Omental fat pad (tissue), 4 donors: ENCODE data around the gene FLRT2. TPM values are rescaled to one million over a fixed set of nuclear protein-coding genes. Genes with fewer than 3 reads are reported as not detected.

Source experiments
- ATAC-seq: fragments of 150-250 bp; one replicate; pipeline ENCODE4 v1.9.1; 2016; ENCODE audit warnings: mild to moderate bottlenecking, moderate library complexity; ENCODE audit not compliant: low FRiP score
- DNase-seq: peaks from one replicate; pipeline ENCODE4 v3.0.0-alpha.2; 2019; ENCODE audit warnings: low spot score
- total RNA-seq, 4 donors: library from RNA; depleted of rRNA; stranded (reverse); fragments of >200 nt; gene quantifications; one replicate each; pipeline ENCODE4 v1.1.0, GENCODE V29; 2016
- TF ChIP-seq, protein P1 (sequence below), 3 donors: fragments of 450-650 bp; IDR thresholded peaks; one replicate each; pipeline ENCODE4 v1.5.1; 2016 to 2017; ENCODE audit warnings: antibody characterized with exemption in 3 of 3, mild to moderate bottlenecking in 3 of 3, moderate library complexity in 2 of 3

Gene FLRT2
- total RNA-seq, 4 donors from 2014 or later, result 15.9 to 71.4 (median 23.8) TPM

DNA sequence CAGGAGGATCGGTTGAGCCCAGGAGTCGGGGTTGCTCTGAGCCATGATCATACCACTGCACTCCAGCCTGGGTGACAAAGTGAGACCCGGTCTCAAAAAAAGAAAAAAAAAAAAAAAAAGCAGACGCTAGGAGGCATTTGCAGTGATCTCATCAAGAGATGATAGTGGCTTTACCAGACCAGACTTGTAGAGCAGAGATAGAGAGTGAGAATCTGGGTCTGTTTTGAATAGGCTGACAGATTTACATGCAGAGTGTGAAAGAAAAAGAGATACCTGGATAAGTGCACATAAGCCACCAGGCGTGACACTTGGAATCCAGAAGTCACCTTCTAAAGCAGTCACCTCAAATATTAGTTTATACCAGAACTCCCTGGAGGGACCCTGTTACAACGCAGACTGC is 21.1 kb upstream of the FLRT2 start:
- ATAC-seq, result no peak
- TF ChIP-seq, protein P1, sequence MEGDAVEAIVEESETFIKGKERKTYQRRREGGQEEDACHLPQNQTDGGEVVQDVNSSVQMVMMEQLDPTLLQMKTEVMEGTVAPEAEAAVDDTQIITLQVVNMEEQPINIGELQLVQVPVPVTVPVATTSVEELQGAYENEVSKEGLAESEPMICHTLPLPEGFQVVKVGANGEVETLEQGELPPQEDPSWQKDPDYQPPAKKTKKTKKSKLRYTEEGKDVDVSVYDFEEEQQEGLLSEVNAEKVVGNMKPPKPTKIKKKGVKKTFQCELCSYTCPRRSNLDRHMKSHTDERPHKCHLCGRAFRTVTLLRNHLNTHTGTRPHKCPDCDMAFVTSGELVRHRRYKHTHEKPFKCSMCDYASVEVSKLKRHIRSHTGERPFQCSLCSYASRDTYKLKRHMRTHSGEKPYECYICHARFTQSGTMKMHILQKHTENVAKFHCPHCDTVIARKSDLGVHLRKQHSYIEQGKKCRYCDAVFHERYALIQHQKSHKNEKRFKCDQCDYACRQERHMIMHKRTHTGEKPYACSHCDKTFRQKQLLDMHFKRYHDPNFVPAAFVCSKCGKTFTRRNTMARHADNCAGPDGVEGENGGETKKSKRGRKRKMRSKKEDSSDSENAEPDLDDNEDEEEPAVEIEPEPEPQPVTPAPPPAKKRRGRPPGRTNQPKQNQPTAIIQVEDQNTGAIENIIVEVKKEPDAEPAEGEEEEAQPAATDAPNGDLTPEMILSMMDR (IDR thresholded peaks at IDR 0.05), result no peak
- no peak for DNase-seq

DNA sequence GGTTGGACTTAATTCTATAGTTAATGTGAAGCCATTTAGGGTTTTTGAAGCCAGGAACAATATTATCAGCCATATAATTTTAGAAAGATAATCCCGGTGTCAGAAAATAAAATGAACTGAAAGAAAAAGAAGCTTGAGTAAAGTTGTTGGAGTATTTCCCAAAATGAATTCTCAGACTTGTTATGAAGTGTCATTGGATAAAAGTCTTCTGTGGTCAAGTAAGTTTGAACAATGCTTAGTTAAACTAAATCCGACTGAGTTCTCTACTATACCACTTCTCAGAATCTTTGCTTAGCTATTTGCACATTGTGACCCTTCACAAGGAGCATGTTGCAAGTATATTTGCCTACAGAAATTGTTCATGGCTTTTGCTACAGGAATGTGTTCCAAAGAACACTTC is 17.5 kb upstream of the FLRT2 start:
- ATAC-seq (no peak), DNase-seq (no peak)
- TF ChIP-seq, protein P1 (IDR thresholded peaks at IDR 0.05), result no peak

DNA sequence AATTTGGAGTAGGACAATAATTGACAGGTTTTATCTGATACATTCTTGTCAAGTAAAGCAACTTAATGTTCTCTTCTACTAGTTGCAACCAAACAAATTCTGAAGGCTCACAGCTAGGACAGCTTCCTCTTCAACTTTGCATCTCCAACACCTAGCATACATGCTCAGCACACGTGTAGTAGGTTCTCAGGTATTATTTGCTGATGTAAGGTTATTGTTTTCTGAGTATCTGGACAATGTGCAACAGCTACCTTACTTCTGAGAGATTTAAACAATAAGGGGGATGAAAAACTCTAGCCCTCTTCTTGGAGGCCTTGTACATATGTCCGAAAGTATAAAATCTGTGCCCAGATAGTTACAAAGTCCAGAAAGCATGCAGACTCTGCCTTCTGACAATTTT is 15.5 kb upstream of the FLRT2 start:
- ATAC-seq (no peak), DNase-seq (no peak)
- TF ChIP-seq, protein P1 (IDR thresholded peaks at IDR 0.05), result no peak

DNA sequence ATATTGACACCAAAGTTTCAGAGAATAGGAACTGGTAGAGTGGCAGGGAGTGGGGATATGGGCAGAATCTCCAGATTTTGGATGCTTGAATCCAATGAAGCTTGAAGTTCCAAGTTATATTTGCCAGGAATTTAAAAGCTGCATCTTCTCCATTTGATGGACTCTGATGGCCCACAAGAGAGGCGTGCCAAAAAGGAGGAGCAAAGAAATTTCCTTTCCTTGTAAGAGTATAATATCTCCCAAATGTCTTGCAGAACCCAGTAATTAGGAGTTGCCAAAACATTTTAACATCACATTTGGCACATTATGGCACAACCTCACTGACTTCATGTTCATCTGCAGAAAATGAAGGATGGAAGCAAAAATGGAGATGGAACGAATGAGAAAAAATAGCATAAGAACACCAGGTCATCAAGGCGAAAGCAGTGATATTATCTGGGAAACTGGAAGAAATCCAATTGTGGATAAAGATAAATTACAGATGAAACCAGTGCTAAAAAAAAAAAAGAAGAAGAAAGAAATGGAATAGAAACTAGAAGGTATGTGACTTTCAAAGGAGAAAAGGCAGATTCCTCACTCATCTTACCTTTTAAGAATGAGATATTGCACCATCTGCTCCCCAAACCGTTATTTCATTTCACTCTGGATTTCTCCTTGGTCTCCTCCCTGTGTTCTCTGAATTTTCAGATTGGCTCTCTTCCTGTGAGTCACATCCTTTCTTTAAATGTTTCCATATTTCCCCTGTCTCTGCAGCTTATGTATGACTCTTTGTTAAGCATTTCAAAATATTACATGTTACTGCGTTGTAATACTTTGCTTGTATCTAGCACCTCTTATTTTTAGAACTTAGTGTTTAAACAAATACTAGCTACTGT is 13.5 kb upstream of the FLRT2 start:
- peak; percentile 73 for ATAC-seq
- TF ChIP-seq, protein P1 (IDR thresholded peaks at IDR 0.05), result no peak
- no peak for DNase-seq

DNA sequence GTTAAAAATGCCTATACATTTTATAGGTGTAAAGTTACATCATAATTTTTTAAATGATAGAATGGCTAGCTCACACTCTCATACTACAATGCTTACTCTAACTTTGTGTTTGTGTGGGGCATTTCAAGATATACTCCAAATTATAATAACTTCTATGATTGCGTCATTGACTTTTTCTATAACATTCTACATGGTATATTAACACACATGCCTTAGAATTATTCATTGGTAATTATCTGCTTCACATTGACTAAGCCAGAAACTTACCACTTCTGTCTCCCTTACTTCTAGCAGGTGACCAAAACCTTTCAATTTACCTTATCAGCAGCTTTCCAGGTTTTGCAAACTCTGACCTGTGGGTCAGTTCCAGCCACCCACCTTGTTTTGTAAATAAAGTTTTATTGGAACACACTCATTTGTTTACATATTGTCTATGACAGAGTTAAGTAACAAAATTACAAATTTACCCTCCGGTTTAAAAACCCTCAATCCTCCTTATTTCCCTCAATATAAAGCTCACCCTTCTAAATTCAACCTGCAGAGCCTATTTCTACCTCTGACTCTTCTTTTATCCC is 12.7 kb upstream of the FLRT2 start:
- no peak for DNase-seq
- TF ChIP-seq, protein P1 (IDR thresholded peaks at IDR 0.05), result no peak
- ATAC-seq, result no peak

DNA sequence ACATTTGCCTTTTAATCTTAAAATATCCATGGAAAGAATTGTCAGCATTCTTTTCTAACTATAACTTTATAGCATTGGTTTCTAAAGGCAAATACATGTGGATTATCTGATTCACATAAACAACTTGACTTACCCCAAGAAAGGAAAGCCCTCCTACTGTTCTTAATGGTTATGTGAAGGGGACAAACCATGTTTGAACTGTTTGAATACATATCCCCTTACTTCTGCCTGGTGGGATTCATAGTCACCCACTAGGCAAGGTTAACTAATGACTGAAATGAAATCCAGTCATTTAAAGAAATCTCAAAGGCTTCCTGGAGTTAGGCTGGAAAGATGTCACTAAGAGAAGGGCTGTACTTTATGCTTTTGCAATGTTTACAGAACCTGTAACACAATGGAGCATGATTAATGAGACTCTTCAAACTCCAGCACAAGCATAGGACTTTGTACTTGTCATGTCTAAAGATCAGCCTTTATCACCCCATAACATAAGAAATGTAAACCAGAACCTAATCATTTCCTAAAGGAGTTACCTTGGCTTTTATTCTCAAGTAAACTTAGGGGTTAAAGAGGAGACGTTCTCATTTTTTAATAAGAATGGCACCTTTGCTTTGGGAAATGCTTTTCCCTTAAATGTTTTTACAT is 10.2 kb upstream of the FLRT2 start:
- DNase-seq (no peak), ATAC-seq (no peak)
- TF ChIP-seq, protein P1 (IDR thresholded peaks at IDR 0.05), result no peak
